GM18508 (cell line): ENCODE measurements around the gene SNX5.

ENCODE experiments used
- ATAC-seq: cut with Tn5 transposase; IDR thresholded peaks from one replicate; pipeline ENCODE4 v1.9.1; 2021; ENCODE audit warnings: moderate number of reproducible peaks; ENCODE audit not compliant: insufficient read depth, unreplicated experiment

SNX5 gene

GRCh38 chr20:17925141-17925939, 43.3 kb downstream of the SNX5 start:
- ATAC-seq: no peak

GRCh38 chr20:17921774-17922173, 46.8 kb downstream of the SNX5 start:
- no peak for ATAC-seq

- no peak for ATAC-seq
Observed at GRCh38 chr20:17919149-17919548, 49.4 kb downstream of the SNX5 start.

- no peak for ATAC-seq
Observed at GRCh38 chr20:17917832-17918618, 50.6 kb downstream of the SNX5 start.

- no peak for ATAC-seq
Observed at GRCh38 chr20:17916433-17916891, 52.1 kb downstream of the SNX5 start.

- no peak for ATAC-seq
Observed at GRCh38 chr20:17914957-17915356, 53.6 kb downstream of the SNX5 start.

GRCh38 chr20:17912916-17913315, 55.7 kb downstream of the SNX5 start:
- no peak for ATAC-seq

- ATAC-seq: no peak
Observed at GRCh38 chr20:17911927-17912326, 56.7 kb downstream of the SNX5 start.

GRCh38 chr20:17910828-17911294, 57.7 kb downstream of the SNX5 start:
- ATAC-seq: no peak

- no peak for ATAC-seq
Observed at GRCh38 chr20:17909869-17910321, 58.7 kb downstream of the SNX5 start.

GRCh38 chr20:17905544-17905943, 63.0 kb downstream of the SNX5 start:
- ATAC-seq: no peak

GRCh38 chr20:17904027-17904426, 64.6 kb downstream of the SNX5 start:
- peak; percentile 39 for ATAC-seq

- ATAC-seq: no peak
Observed at GRCh38 chr20:17902531-17903083, 66.0 kb downstream of the SNX5 start.

- no peak for ATAC-seq
Observed at GRCh38 chr20:17901971-17902370, 66.6 kb downstream of the SNX5 start.

GRCh38 chr20:17898548-17898994, 70.0 kb downstream of the SNX5 start:
- ATAC-seq: no peak

- ATAC-seq: no peak
Observed at GRCh38 chr20:17897566-17898307, 70.9 kb downstream of the SNX5 start.

GRCh38 chr20:17896771-17897369, 71.7 kb downstream of the SNX5 start:
- no peak for ATAC-seq

GRCh38 chr20:17896193-17896723, 72.3 kb downstream of the SNX5 start:
- no peak for ATAC-seq

GRCh38 chr20:17895641-17896171, 72.9 kb downstream of the SNX5 start:
- ATAC-seq: no peak
